ENCODE data around the gene TYK2.
"Not testable (repeated sequence)": the region's sequence is repeated elsewhere in the genome, so short reads cannot be mapped to it uniquely, and the experiment has no call there.

Gene TYK2

GRCh38 chr19:10407096-10407495 lies 26.7 kb upstream of the TYK2 start:
- no peak for DNase-seq

DNA sequence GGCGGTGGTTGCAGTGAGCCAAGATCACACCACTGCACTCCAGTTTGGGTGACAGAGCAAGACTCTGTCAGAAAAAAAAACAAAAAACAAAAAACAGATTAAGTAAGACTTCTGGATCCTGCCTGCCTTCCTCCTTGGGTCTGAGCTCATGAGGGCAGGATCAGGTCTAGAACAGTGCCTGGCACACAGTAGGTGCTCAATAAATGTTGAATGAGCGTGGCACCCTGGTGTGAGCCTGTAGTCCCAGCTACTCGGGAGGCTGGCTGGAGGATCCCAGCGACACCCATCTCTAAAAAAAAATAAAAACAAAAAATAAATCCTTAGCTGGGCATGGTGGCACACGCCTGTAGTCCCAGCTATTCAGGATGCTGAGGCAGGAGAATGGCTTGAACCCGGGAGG lies 25.8 kb upstream of the TYK2 start:
- DNase-seq, result no peak

GRCh38 chr19:10404888-10405820 lies 24.8 kb upstream of the TYK2 start:
- peak; percentile 49 to 56 for DNase-seq

DNA sequence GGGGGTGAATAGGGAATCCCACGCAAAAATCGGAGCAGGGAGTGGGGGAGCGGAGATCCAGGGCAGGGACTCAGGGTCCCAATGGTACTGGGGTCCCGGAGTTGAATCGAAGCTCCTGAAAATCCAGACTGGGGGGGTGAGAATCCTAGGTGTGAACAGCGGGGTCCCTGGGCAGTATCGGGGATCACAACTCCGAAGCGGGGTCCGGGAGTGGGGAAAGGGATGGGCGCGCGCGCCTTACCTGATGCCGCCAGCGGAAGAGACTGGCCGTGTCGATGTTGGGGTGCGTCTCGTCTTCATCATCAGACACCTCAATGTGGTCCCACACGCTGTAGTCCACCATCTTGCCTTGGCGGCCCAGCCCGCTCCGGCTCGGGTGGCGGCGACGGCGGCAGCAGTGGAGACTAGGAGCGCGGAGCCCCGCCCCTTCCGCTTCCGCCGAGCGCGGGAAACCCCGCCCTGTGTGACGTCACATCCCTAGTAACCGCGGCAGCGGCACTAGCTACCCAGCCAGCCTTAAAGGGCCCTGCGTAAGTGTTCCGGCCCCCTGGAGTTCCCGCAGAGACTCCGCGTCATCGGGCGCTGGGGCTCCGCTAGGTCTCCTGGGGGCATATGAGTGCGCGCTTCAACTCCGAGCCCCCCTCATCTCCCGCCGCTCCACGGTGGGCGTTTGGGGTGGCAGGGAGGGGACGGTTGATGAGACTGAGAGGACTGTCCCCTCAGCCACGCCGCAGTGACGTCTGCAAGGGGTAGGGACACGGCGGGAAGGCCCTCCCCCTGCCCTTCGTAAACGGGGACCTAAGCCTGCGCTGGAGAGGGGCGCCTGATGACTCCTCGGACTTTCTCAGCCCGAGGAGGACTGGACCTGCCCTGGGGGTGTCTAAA lies 23.0 kb upstream of the TYK2 start, which contains the start of gene CDC37:
CDC37 (minus strand) TSS at position 406 of the 885 bp plus-strand sequence; CDS start at position 343, 63 bp downstream.
- DNase-seq, result peak; percentile 97 to 99

- DNase-seq, result no peak
Measured at GRCh38 chr19:10402441-10403038, 22.2 kb upstream of the TYK2 start.

- DNase-seq, result no peak
Measured at GRCh38 chr19:10399878-10400277, 19.5 kb upstream of the TYK2 start.

DNA sequence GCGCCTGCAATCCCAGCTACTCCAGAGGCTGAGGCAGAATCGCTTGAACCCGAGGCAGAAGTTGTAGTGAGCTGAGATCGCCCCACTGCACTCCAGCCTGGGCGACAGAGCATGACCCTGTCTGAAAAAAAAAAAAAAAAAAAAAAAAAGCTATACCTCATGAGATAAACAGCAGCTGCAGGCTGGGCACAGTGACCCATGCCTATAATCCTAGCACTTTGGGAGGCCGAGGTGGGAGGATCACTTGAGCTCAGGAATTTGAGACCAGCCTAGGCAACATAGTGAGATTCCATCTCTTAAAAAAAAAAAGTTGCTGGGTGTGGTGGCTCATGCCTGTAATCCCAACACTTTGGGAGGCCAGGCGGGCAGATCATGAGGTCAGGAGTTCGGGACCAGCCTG lies 19.0 kb upstream of the TYK2 start:
- DNase-seq, result not testable (repeated sequence)

- DNase-seq, result no peak
Measured at GRCh38 chr19:10398819-10399218, 18.4 kb upstream of the TYK2 start.

DNA sequence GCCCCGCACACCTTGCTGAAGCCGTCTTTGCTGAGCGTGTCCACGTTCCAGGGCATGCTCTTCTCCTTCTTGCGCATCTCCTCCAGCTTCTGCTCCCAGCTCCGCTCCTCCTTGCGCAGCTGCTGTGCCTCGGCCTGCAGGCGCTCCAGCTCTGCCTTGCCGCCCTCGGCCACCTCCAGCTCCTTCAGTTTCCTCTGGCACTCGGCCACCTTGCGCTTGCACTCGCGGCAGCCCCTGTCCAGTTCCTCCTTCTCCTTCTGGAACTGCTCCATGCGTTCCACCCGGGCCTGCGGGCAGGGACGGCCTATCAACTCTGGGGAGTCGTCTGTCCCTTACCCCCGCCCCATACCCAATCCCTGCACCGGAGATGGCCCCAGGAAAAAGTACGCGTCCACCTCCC lies 15.5 kb upstream of the TYK2 start:
- DNase-seq, result no peak

DNA sequence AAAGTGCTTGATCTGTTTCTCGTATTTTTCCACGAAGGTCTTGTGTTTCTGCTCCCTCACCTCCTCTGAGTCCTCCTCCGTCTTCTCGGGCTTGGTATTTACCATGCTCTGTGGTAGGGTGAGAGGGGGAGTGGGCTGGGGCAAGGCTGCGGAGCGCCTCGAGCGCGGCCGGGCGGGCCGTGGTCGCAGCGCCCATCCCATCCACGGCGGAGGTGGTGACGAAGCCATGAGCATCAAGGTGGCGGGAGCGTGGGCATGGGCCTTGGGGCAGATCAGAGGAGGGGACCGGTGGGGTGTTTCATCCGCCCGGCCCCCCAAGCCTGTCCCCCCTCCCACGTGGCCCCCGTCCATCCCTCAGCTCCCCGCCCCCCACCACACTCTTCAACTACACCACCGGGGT lies 15.1 kb upstream of the TYK2 start:
- no peak for DNase-seq

- DNase-seq, result no peak
Measured at GRCh38 chr19:10395003-10395402, 14.6 kb upstream of the TYK2 start.

DNA sequence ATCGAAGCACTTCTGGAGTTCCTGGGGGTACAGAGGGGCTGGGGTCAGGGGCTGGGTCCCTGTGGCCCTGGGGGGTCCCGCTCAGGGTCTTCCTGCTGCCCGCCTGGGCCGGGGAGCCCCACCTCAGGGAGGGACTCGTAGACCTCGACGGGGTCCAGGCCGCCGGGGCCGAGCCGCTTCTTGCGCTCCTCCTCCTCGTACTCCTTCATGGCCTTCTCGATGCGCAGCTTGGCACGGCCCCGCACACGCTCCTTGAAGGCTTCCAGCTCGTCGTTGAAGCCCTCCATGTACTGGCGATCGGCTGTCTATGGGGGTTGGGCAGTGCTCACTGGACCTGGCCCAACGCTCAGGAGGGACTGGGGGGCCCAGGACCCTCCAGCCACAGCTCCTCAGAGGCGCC lies 12.8 kb upstream of the TYK2 start:
- no peak for DNase-seq

DNA sequence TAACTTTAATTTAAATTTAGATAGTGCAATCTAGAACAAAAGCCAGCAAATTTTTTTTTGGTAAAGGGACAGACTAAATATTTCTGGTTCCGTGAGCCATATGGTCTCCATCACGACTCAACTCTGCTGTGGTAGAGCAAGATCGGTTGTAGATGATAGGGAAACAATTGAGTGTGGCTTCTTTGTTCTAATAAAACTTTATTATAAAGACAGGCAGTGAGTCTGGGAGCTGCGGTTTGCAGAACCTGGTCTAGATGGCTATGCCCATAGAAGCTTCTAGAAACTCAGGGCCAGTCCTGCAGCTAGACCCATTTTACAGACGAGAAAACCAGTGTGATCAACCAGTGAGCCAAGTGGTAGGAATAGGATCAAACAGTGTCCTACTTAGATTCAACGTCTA lies 11.7 kb upstream of the TYK2 start:
- no peak for DNase-seq

GRCh38 chr19:10390652-10391286 lies 10.4 kb upstream of the TYK2 start:
- peak; percentile 66 to 68 for DNase-seq

GRCh38 chr19:10389863-10390262 lies 9.5 kb upstream of the TYK2 start:
- DNase-seq, result no peak

DNA sequence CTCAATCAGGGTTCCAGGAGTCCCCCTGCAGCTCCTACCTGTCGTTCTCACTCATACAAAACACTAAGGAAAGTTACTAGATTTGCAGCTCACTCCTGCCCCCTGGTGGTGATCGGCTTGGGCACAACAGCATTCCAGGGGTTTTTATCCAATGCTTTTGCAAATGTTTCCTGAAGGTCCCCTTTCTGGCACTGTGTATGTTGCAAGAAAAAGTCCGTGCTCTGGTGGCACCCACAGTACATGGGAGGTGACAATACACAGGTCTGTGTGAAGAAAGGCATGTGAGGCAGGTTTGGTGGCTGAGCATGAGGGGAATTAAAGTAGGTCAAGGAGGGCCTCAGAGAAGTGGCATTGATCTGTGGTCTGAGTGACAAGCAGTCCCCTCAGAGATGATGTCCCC lies 8.6 kb upstream of the TYK2 start:
- peak; percentile 82 to 87 for DNase-seq

DNA sequence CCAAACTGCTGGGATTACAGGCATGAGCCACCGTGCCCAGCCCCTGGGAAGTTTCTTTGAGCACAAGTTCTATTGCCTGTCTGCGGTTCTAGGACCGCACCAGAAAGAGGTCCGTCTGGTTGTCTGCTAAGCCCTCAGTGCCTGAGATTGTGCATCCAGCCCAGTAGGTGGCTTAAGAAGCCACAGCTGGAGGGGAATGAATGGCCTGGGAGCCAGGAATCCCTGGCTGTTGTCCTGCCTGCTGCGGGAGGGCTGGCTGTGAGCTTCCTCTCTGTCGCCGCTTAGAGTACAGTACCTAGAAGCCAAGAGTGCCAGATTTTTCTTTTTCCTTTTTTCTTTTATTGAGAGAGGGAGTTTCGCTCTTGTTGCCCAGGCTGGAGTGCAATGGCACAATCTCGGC lies 4.2 kb upstream of the TYK2 start:
- DNase-seq, result no peak

DNA sequence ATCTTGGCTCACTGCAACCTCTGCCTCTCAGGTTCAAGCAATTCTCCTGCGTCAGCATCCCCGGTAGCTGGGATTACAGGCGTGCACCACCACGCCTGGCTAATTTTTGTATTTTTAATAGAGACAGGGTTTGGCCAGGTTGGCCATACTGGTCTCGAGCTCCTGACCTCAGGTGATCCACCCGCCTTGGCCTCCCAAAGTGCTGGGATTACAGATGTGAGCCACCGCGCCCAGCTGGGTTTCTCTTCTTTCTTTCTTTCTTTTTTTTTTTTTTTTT lies 2.8 kb upstream of the TYK2 start:
- DNase-seq, result not testable (repeated sequence)

DNA sequence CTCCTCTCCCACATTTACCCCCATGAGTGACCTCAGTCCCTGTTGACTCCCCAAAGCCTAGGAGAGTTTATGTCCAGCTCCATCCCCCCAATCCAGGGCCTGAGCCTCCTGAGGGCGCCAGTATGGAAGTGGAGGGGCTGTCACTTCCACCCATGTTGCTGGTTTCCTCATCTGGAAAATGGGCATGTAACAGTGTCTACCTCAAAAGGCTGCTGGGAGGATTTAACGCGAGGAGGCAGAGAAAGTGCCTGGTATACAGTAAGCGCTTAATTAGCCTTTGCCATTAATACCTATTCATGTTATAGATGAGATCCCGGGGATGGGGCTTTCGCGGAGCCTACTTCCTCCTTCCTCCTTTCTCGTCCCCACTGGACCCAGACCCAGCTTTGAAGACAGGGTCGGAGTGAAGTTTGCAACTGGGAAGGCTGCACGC lies 476 bp downstream of the TYK2 start:
- DNase-seq, result no peak

DNA sequence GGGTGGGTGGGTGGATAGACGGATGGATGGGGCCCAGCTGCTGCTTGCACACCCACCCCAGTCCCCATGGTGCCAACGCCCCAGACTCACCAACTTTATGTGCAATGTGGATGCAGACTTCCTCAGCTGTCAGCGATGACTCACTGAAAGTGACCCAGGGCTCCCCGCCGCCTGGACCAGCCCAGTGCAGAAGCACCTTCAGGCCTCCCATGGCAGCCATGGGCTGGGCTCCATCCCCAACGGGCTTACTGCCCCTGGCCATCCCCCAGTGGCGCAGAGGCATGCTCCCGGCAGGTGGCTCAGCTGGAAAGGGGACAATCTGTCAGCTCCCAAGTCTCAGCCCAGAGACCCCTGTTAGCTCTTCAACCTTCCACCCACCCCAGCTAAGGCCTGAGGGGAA lies 2.2 kb downstream of the TYK2 start:
- no peak for DNase-seq

GRCh38 chr19:10377140-10377640 lies 3.2 kb downstream of the TYK2 start:
- not testable (repeated sequence) for DNase-seq

GRCh38 chr19:10374931-10375330 lies 5.4 kb downstream of the TYK2 start:
- DNase-seq, result no peak

DNA sequence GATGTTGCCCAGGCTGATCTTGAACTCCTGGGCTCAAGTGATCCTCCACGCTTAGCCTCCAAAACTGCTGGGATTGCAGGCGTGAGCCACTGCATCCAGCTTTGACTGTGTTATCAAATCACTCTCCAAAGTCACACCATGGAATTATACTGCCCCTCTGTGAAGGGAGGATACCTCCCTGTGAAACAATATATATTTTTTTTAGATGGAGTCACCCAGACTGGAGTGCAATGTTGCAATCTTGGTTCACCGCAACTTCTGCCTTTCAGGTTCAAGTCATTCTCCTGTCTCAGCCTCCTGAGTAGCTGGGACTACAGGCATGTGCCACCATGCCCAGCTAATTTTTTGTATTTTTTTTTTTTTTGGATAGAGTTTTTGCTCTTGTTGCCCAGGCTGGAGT lies 7.7 kb downstream of the TYK2 start:
- no peak for DNase-seq

All from stimulated activated CD4-positive, alpha-beta T cell treated with anti-CD3 and anti-CD28 coated beads, Interleukin-2, amount 100 ng/mL, for 48 hours (primary cell).